H1 (cell line): Measurements from ENCODE around the gene SLIT2. TPM values are rescaled to one million over a fixed set of nuclear protein-coding genes. Genes with fewer than 3 reads are reported as not detected.

Experiments
- CTCF ChIA-PET: fragments of 300-600 bp; sonication (Branson Sonifier 250); formaldehyde crosslinking; loops from one replicate; lab custom pipeline; 2021; ENCODE audit not compliant: partially characterized antibody; lab: Charles Lee
- POLR2A ChIA-PET: fragments of 300-600 bp; sonication (Branson Sonifier 250); formaldehyde crosslinking; loops from one replicate; lab custom pipeline; 2021; ENCODE audit warnings: inconsistent platforms; ENCODE audit not compliant: partially characterized antibody; lab: Charles Lee
- DNase-seq, 2 experiments: peaks; one replicate each; pipeline versions ENCODE4 v3.0.0 to v3.0.0-alpha.2; 2010 to 2022; ENCODE audit warnings: low spot score in 2 of 2, low read depth in 1 of 2, mixed read lengths in 1 of 2
- FAIRE-seq: peaks from 2 replicates; lab custom pipeline; 2011; peaks lifted over from hg19 to GRCh38; lab: Jason Lieb, UNC
- H2AFZ ChIP-seq: 2 replicates; pipeline ENCODE4 v1.8.1; 2012; ENCODE audit warnings: low read length, inconsistent platforms
- H2AK5ac ChIP-seq: 2 replicates; pipeline ENCODE4 v1.6.1; 2013; ENCODE audit warnings: low read depth, low read length
- H2BK120ac ChIP-seq: replicated peaks from 2 replicates; pipeline ENCODE3; 2013; ENCODE audit warnings: low read depth, low read length, inconsistent platforms
- H2BK12ac ChIP-seq: 2 replicates; pipeline ENCODE4 v1.6.1; 2013; ENCODE audit warnings: low read depth, low read length
- H2BK15ac ChIP-seq: 2 replicates; pipeline ENCODE4 v1.6.1; 2013; ENCODE audit warnings: low read length
- H2BK20ac ChIP-seq: 2 replicates; pipeline ENCODE4 v1.6.1; 2013; ENCODE audit warnings: low read length
- H2BK5ac ChIP-seq: 2 replicates; pipeline ENCODE4 v1.6.1; 2013; ENCODE audit warnings: low read depth, low read length
- H3K14ac ChIP-seq: 2 replicates; pipeline ENCODE4 v1.6.1; 2013; ENCODE audit warnings: inconsistent platforms; ENCODE audit not compliant: insufficient read length
- H3K18ac ChIP-seq: 2 replicates; pipeline ENCODE4 v1.6.1; 2013; ENCODE audit warnings: low read length; ENCODE audit errors: extremely low read depth
- H3K23ac ChIP-seq: 2 replicates; pipeline ENCODE4 v1.6.1; 2013; ENCODE audit warnings: inconsistent platforms; ENCODE audit not compliant: insufficient read length
- H3K23me2 ChIP-seq: 2 replicates; pipeline ENCODE4 v1.6.1; 2013; ENCODE audit warnings: low read depth, low read length
- H3K27ac ChIP-seq: 2 replicates; pipeline ENCODE4 v1.6.1; 2011; ENCODE audit warnings: low read depth, low read length, inconsistent platforms
- H3K27me3 ChIP-seq, 4 experiments: replicated peaks in 1 of 4; 1 replicate in 1 of 4; 2 replicates in 3 of 4; pipeline versions ENCODE4 v1.6.1 to v1.8.1; 2011 to 2013; ENCODE audit warnings: low read length in 3 of 4, mild to moderate bottlenecking in 3 of 4, inconsistent platforms in 2 of 4, mixed read lengths in 2 of 4, moderate library complexity in 1 of 4; ENCODE audit not compliant: control insufficient read depth in 3 of 4, insufficient read depth in 3 of 4; ENCODE audit errors: extremely low read depth in 1 of 4
- H3K36me3 ChIP-seq, 4 experiments: 2 replicates each; pipeline versions ENCODE4 v1.6.1 to v1.8.1; 2011 to 2013; ENCODE audit warnings: mild to moderate bottlenecking in 4 of 4, low read length in 3 of 4, moderate library complexity in 2 of 4, control low read depth in 1 of 4, inconsistent platforms in 1 of 4; ENCODE audit not compliant: insufficient read depth in 4 of 4, control insufficient read depth in 2 of 4
- H3K4ac ChIP-seq: replicated peaks from 2 replicates; pipeline ENCODE3; 2013; ENCODE audit warnings: low read length, low read depth, mixed read lengths, inconsistent platforms; ENCODE audit not compliant: insufficient read length
- H3K4me1 ChIP-seq, 4 experiments: replicated peaks in 1 of 4; 1 replicate in 1 of 4; 2 replicates in 3 of 4; pipeline versions ENCODE4 v1.6.1 to v1.8.1; 2011 to 2013; ENCODE audit warnings: low read length in 3 of 4, inconsistent platforms in 2 of 4, mixed read lengths in 1 of 4; ENCODE audit not compliant: insufficient read depth in 4 of 4, control insufficient read depth in 3 of 4
- H3K4me2 ChIP-seq, 2 experiments: 2 replicates each; pipeline versions ENCODE4 v1.6.1 to v1.8.1; 2011 to 2013; ENCODE audit warnings: low read depth in 2 of 2, low read length in 2 of 2, control low read depth in 1 of 2, inconsistent platforms in 1 of 2, mild to moderate bottlenecking in 1 of 2; ENCODE audit not compliant: insufficient read depth in 1 of 2
- H3K4me3 ChIP-seq, 4 experiments: fragments of 200-600, 300-600 bp in 1 of 4; sonication (generic), shearing (Covaris generic), sonication (Bioruptor Twin) in 1 of 4; 2 replicates each; pipeline versions ENCODE4 v1.5.1 to v1.8.1; 2011 to 2016; ENCODE audit warnings: low read length in 4 of 4, low read depth in 3 of 4, control low read depth in 2 of 4, inconsistent platforms in 2 of 4, mild to moderate bottlenecking in 2 of 4, mixed read lengths in 1 of 4, moderate library complexity in 1 of 4; ENCODE audit not compliant: insufficient read depth in 2 of 4; ENCODE audit errors: extremely low read depth in 1 of 4
- H3K56ac ChIP-seq: replicated peaks from 2 replicates; pipeline ENCODE3; 2013; ENCODE audit warnings: low read depth, mild to moderate bottlenecking, mixed read lengths, low read length, inconsistent platforms; ENCODE audit not compliant: insufficient read length
- H3K79me1 ChIP-seq: 2 replicates; pipeline ENCODE4 v1.6.1; 2013; ENCODE audit warnings: low read depth, low read length, control low read depth
- H3K79me2 ChIP-seq, 2 experiments: 2 replicates each; pipeline versions ENCODE4 v1.6.1 to v1.8.1; 2012 to 2013; ENCODE audit warnings: low read length in 2 of 2, mild to moderate bottlenecking in 2 of 2, inconsistent platforms in 1 of 2; ENCODE audit not compliant: insufficient read depth in 2 of 2, control insufficient read depth in 1 of 2
- H3K9ac ChIP-seq, 4 experiments: replicated peaks in 1 of 4; 1 replicate in 1 of 4; 2 replicates in 3 of 4; pipeline versions ENCODE4 v1.6.1 to v1.8.1; 2011 to 2013; ENCODE audit warnings: low read depth in 3 of 4, low read length in 3 of 4, control low read depth in 2 of 4, mild to moderate bottlenecking in 2 of 4, moderate library complexity in 2 of 4, inconsistent platforms in 1 of 4; ENCODE audit errors: extremely low read depth in 1 of 4
- H3K9me3 ChIP-seq, 2 experiments: 2 replicates each; pipeline versions ENCODE4 v1.6.1 to v1.8.1; 2012 to 2013; ENCODE audit warnings: mild to moderate bottlenecking in 2 of 2, moderate library complexity in 2 of 2, control low read depth in 1 of 2, inconsistent platforms in 1 of 2, low read depth in 1 of 2, low read length in 1 of 2, mixed read lengths in 1 of 2; ENCODE audit not compliant: insufficient read depth in 2 of 2
- H4K20me1 ChIP-seq, 2 experiments: replicated peaks in 1 of 2; 2 replicates each; pipeline versions ENCODE3 to v1.8.1; 2011 to 2013; ENCODE audit warnings: inconsistent platforms in 2 of 2, low read length in 2 of 2, mild to moderate bottlenecking in 1 of 2; ENCODE audit not compliant: insufficient read depth in 2 of 2, control insufficient read depth in 1 of 2
- H4K5ac ChIP-seq: 2 replicates; pipeline ENCODE4 v1.6.1; 2013; ENCODE audit warnings: low read length, low read depth, mixed read lengths, inconsistent platforms; ENCODE audit not compliant: insufficient read length
- H4K8ac ChIP-seq: 2 replicates; pipeline ENCODE4 v1.8.0; 2013; ENCODE audit warnings: mild to moderate bottlenecking, moderate library complexity, low read length, inconsistent platforms; ENCODE audit not compliant: insufficient read depth; ENCODE audit errors: extremely low read depth
- H4K91ac ChIP-seq: replicated peaks from 2 replicates; pipeline ENCODE3; 2013; ENCODE audit warnings: low read length, mixed read lengths, inconsistent platforms; ENCODE audit not compliant: insufficient read length
- FOSL1 ChIP-seq: IDR thresholded peaks from 2 replicates; pipeline ENCODE4 v1.6.1; 2011; ENCODE audit warnings: mild to moderate bottlenecking, low read depth, low read length, moderate library complexity; ENCODE audit not compliant: insufficient read depth
- SP1 ChIP-seq: IDR thresholded peaks from 2 replicates; pipeline ENCODE4 v1.6.1; 2011; ENCODE audit warnings: low read depth, low read length
- YY1 ChIP-seq: IDR thresholded peaks from 2 replicates; pipeline ENCODE4 v1.6.1; 2011; ENCODE audit warnings: low read depth, mild to moderate bottlenecking, low read length
- WGBS, 2 experiments: shearing (Covaris generic) in 1 of 2; methylation state at CpG; one replicate each; pipeline versions ENCODE4 v1.1.6 to v1.1.7; 2013 to 2015; ENCODE audit warnings: low lambda C conversion rate in 2 of 2, mixed read lengths in 2 of 2, inconsistent platforms in 1 of 2, low coverage in 1 of 2, missing lambda C conversion rate in 1 of 2; ENCODE audit not compliant: insufficient replicate concordance in 2 of 2, insufficient coverage in 1 of 2, insufficient read length in 1 of 2; ENCODE audit errors: extremely low coverage in 1 of 2, missing lambda C conversion rate in 1 of 2; 5-methylcytosine and 5-hydroxymethylcytosine counted together
- polyA plus RNA-seq, 7 experiments: library from polyadenylated mRNA; depleted of rRNA in 3 of 7; stranded (reverse) in 5 of 7; unstranded in 2 of 7; fragments of >200 nt in 5 of 7; fragments of 200-250 nt in 2 of 7; gene quantifications; 1 replicate in 5 of 7; 2 replicates in 1 of 7; 4 replicates in 1 of 7; pipeline versions ENCODE4 v1.2.1 to v1.2.3, GENCODE V29; 2011 to 2013; ENCODE audit warnings: missing spikeins in 2 of 7, mixed read lengths in 2 of 7
- total RNA-seq: library from RNA; stranded (reverse); fragmentation: NEBNext Ultra II Directional; extraction: Animal tissue kit (Norgen Biotek cat#: 25700); gene quantifications from 2 replicates; pipeline ENCODE4 v1.2.1, GENCODE V29; 2021

The SLIT2 gene
- total and polyA plus RNA-seq, 2 of the 8 experiments (the other 6 are each of a cell fraction or from before 2014, with no cell fraction given), result 2.0 to 13.7 TPM

- Histone ChIP-seq H3K18ac (no peak overlapping the region), H2BK15ac (no peak overlapping the region), H2BK120ac (no peak overlapping the region), H3K9me3 (no peaks in the 10 kb centered on the region), H3K9ac (no peak overlapping the region), H2AK5ac (no peak overlapping the region), H3K4me2 (no peak overlapping the region), H4K5ac (no peak overlapping the region), H3K27ac (no peak overlapping the region), H4K20me1 (no peaks in the 10 kb centered on the region), H4K8ac (no peak overlapping the region), H3K79me1 (no peaks in the 10 kb centered on the region), H3K79me2 (no peaks in the 10 kb centered on the region), H3K23ac (no peak overlapping the region), H2BK5ac (no peak overlapping the region), H3K56ac (no peak overlapping the region), H3K4me3 (no peak overlapping the region), H3K4ac (no peak overlapping the region), H2BK12ac (no peak overlapping the region), H3K14ac (no peak overlapping the region), H4K91ac (no peak overlapping the region), H3K27me3 (no peaks in the 10 kb centered on the region), H2BK20ac (no peak overlapping the region), H3K36me3 (no peaks in the 10 kb centered on the region), H2AFZ (no peak overlapping the region), H3K23me2 (no peaks in the 10 kb centered on the region), H3K4me1 (no peaks in the 10 kb centered on the region)
- ChIA-PET CTCF (no interaction called here), POLR2A (interaction anchor here (1.4 kb wide), 1 partner anchor 10 kb away, joined by 4 read pairs; the partner anchor contains the start of gene SLIT2)
- 85% methylated on average over 2 of the region's 2 CpGs; no CpG with 5 or more reads in 1 of the 2 experiments for WGBS, 2 experiments
- DNase-seq, result no peak
- TF ChIP-seq FOSL1, result no peak
- TF ChIP-seq SP1, result no peak
- TF ChIP-seq YY1, result no peak
- FAIRE-seq, result no peak
Observed at GRCh38 chr4:20262221-20262620, 10.5 kb downstream of the SLIT2 start.
